H9 (cell line): ENCODE data around the gene CCL8. TPM values are rescaled to one million over a fixed set of nuclear protein-coding genes. Genes with fewer than 3 reads are reported as not detected.

Experiments
- DNase-seq: peaks from one replicate; pipeline ENCODE4 v3.0.0-alpha.2; 2017
- H2AFZ ChIP-seq: one replicate; pipeline ENCODE4 v1.6.1; 2013; ENCODE audit warnings: mild to moderate bottlenecking, low read length, control low read depth, moderate library complexity
- H2AK5ac ChIP-seq: 2 replicates; pipeline ENCODE4 v1.6.1; 2013; ENCODE audit warnings: low read length, control low read depth, mixed read lengths; ENCODE audit not compliant: insufficient read length
- H2BK120ac ChIP-seq: one replicate; pipeline ENCODE4 v1.6.1; 2013; ENCODE audit warnings: low read depth, mild to moderate bottlenecking, low read length, control low read depth, inconsistent platforms; ENCODE audit not compliant: poor library complexity, severe bottlenecking
- H2BK12ac ChIP-seq: 2 replicates; pipeline ENCODE4 v1.6.1; 2013; ENCODE audit warnings: low read length, control low read depth, mixed read lengths, low read depth; ENCODE audit not compliant: insufficient read length
- H2BK15ac ChIP-seq: 2 replicates; pipeline ENCODE4 v1.6.1; 2013; ENCODE audit warnings: low read depth, low read length, control low read depth
- H2BK20ac ChIP-seq: one replicate; pipeline ENCODE4 v1.6.1; 2013; ENCODE audit warnings: low read depth, mild to moderate bottlenecking, low read length, control low read depth, inconsistent platforms; ENCODE audit not compliant: poor library complexity, severe bottlenecking
- H2BK5ac ChIP-seq: 2 replicates; pipeline ENCODE4 v1.6.1; 2013; ENCODE audit warnings: low read length, control low read depth, mixed read lengths; ENCODE audit not compliant: insufficient read length
- H3K14ac ChIP-seq: 2 replicates; pipeline ENCODE4 v1.6.1; 2013; ENCODE audit warnings: low read length, control low read depth; ENCODE audit not compliant: insufficient read depth
- H3K18ac ChIP-seq: 2 replicates; pipeline ENCODE4 v1.6.1; 2013; ENCODE audit warnings: low read depth, mild to moderate bottlenecking, mixed read lengths, low read length, control low read depth; ENCODE audit not compliant: insufficient read length
- H3K23ac ChIP-seq: 2 replicates; pipeline ENCODE4 v1.6.1; 2013; ENCODE audit warnings: low read length, control low read depth, mixed read lengths, low read depth; ENCODE audit not compliant: insufficient read length
- H3K23me2 ChIP-seq: 2 replicates; pipeline ENCODE4 v1.6.1; 2013; ENCODE audit warnings: low read depth, mild to moderate bottlenecking, mixed read lengths, low read length, control low read depth; ENCODE audit not compliant: insufficient read length, poor library complexity, severe bottlenecking
- H3K27ac ChIP-seq: 2 replicates; pipeline ENCODE4 v1.5.1; 2013; ENCODE audit warnings: low read length, control low read depth, mixed read lengths, low read depth; ENCODE audit not compliant: insufficient read length
- H3K27me3 ChIP-seq: 2 replicates; pipeline ENCODE4 v1.6.1; 2013; ENCODE audit warnings: low read length, control low read depth, inconsistent platforms; ENCODE audit not compliant: insufficient read depth
- H3K4ac ChIP-seq: 2 replicates; pipeline ENCODE4 v1.6.1; 2013; ENCODE audit warnings: low read depth, mild to moderate bottlenecking, control low read depth, inconsistent platforms, low read length, moderate library complexity
- H3K4me1 ChIP-seq: 2 replicates; pipeline ENCODE4 v1.6.1; 2013; ENCODE audit warnings: low read length, control low read depth, inconsistent platforms; ENCODE audit not compliant: insufficient read depth
- H3K4me2 ChIP-seq: 2 replicates; pipeline ENCODE4 v1.6.1; 2013; ENCODE audit warnings: low read length, control low read depth, mixed read lengths; ENCODE audit not compliant: insufficient read length, insufficient read depth
- H3K56ac ChIP-seq: 2 replicates; pipeline ENCODE4 v1.6.1; 2013; ENCODE audit warnings: low read depth, mild to moderate bottlenecking, mixed read lengths, low read length, control low read depth; ENCODE audit not compliant: insufficient read length
- H3K79me1 ChIP-seq: 2 replicates; pipeline ENCODE4 v1.6.1; 2013; ENCODE audit warnings: low read depth, mild to moderate bottlenecking, moderate library complexity, low read length, control low read depth, inconsistent platforms; ENCODE audit not compliant: insufficient read depth, poor library complexity, severe bottlenecking
- H3K79me2 ChIP-seq: 2 replicates; pipeline ENCODE4 v1.6.1; 2013; ENCODE audit warnings: low read length, control low read depth, inconsistent platforms; ENCODE audit not compliant: insufficient read depth
- H3K9ac ChIP-seq: 2 replicates; pipeline ENCODE4 v1.6.1; 2013; ENCODE audit warnings: low read length, control low read depth, mixed read lengths; ENCODE audit not compliant: insufficient read length; ENCODE audit errors: extremely low read depth
- H3K9me3 ChIP-seq: one replicate; pipeline ENCODE4 v1.6.1; 2013; ENCODE audit warnings: low read depth, low read length, inconsistent platforms; ENCODE audit not compliant: control insufficient read depth
- H3T11ph ChIP-seq: one replicate; pipeline ENCODE4 v1.6.1; 2013; ENCODE audit warnings: mild to moderate bottlenecking, low read length, control low read depth, inconsistent platforms
- H4K20me1 ChIP-seq: one replicate; pipeline ENCODE4 v1.6.1; 2013; ENCODE audit not compliant: control insufficient read depth, insufficient read length, insufficient read depth
- H4K5ac ChIP-seq: 2 replicates; pipeline ENCODE4 v1.6.1; 2013; ENCODE audit warnings: low read depth, mild to moderate bottlenecking, mixed read lengths, low read length, control low read depth; ENCODE audit not compliant: insufficient read length
- H4K8ac ChIP-seq: replicated peaks from 2 replicates; pipeline ENCODE4 v1.6.1; 2013; ENCODE audit warnings: low read length, control low read depth, mixed read lengths, low read depth; ENCODE audit not compliant: insufficient read length
- H4K91ac ChIP-seq: 2 replicates; pipeline ENCODE4 v1.6.1; 2013; ENCODE audit warnings: low read depth, mild to moderate bottlenecking, moderate library complexity, mixed read lengths, low read length, control low read depth; ENCODE audit not compliant: insufficient read length
- H3K27ac Mint-ChIP-seq, 3 experiments: 2 replicates in 2 of 3; 3 replicates in 1 of 3; pipeline ENCODE4 v1.8.0; 2020 to 2021; ENCODE audit warnings: mixed read lengths in 3 of 3, mild to moderate bottlenecking in 1 of 3, moderate library complexity in 1 of 3
- H3K27me3 Mint-ChIP-seq: 2 replicates; pipeline ENCODE4 v1.8.0; 2021; ENCODE audit warnings: low read depth, mild to moderate bottlenecking, moderate library complexity, mixed read lengths
- H3K36me3 Mint-ChIP-seq, 3 experiments: 2 replicates in 2 of 3; 3 replicates in 1 of 3; pipeline ENCODE4 v1.8.0; 2020 to 2021; ENCODE audit warnings: low read depth in 3 of 3, mixed read lengths in 3 of 3; ENCODE audit not compliant: insufficient read depth in 1 of 3
- H3K4me1 Mint-ChIP-seq, 2 experiments: 2 replicates each; pipeline ENCODE4 v1.8.0; 2020; ENCODE audit warnings: mixed read lengths in 2 of 2
- H3K4me3 Mint-ChIP-seq, 2 experiments: 2 replicates in 1 of 2; 3 replicates in 1 of 2; pipeline ENCODE4 v1.8.0; 2020 to 2021; ENCODE audit warnings: mild to moderate bottlenecking in 2 of 2, mixed read lengths in 2 of 2, moderate library complexity in 1 of 2
- H3K9me3 Mint-ChIP-seq, 2 experiments: 2 replicates in 1 of 2; 3 replicates in 1 of 2; pipeline ENCODE4 v1.8.0; 2020; ENCODE audit warnings: mild to moderate bottlenecking in 2 of 2, mixed read lengths in 2 of 2, moderate library complexity in 1 of 2
- WGBS: extraction: QIAGEN DNeasy Blood & Tissue Kit; methylation state at CpG from one replicate; pipeline ENCODE4 v1.1.7; 2013; ENCODE audit warnings: missing lambda C conversion rate, low lambda C conversion rate, mixed read lengths; ENCODE audit not compliant: insufficient read length; ENCODE audit errors: extremely low coverage; 5-methylcytosine and 5-hydroxymethylcytosine counted together
- total RNA-seq: library from RNA; stranded (reverse); gene quantifications from 2 replicates; pipeline ENCODE4 v1.2.1, GENCODE V29; 2021
- TF ChIP-seq, protein P1 (sequence below): fragments of 200-600 bp; sonication (generic); conservative IDR thresholded peaks from 3 replicates; pipeline ENCODE4 v1.8.0; 2021; ENCODE audit warnings: antibody characterized with exemption, mild to moderate bottlenecking

Gene CCL8
- total RNA-seq, 1 experiment from 2014 or later, result not detected

DNA sequence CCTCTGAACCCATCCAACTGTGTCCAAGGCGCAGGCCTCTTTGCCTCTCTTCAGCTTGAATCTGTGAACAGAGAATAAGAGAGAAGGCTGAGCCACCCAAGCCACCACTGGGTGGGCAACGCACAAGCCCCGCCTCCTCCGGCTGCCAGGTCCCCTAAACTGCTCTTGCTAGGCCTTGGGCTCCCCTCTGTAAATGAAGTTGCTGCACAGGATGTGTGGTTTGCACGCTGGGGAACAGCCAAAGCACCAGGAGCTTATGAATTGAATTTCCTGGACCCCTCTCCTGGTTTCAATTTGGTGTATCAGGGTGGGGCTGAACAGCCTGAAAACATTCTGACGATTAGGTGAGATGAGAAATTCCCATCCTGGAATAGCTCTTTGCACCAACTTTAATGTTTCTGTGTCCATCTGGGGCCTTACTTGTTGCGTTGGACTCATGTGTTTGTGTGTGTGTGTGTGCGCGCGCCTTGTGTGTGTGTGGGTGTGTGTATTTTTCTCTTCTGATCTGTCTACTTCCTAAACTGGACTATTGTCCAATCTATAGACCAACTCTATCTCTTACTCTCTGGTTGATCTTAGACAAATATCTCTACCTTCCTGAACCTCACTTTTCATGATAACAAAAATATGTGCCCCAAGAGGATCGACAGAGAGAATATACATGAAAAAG is 41.5 kb downstream of the CCL8 start:
- H2BK5ac ChIP-seq, result no peak overlapping the region
- no peaks in the 10 kb centered on the region for H3K27me3 ChIP-seq
- Mint-ChIP-seq H3K9me3 (no peaks in the 10 kb centered on the region; a peak in 1 of 5 replicates), H3K36me3 (no peaks in the 10 kb centered on the region), H3K4me1 (peaks cover 3 to 7% of the 10 kb centered on the region in 2 experiments; a peak in 3 of 4 replicates), H3K27ac (no peak overlapping the region), H3K4me3 (no peak overlapping the region), H3K27me3 (peaks cover 26% of the 10 kb centered on the region)
- H3K9me3 ChIP-seq, result no peaks in the 10 kb centered on the region
- no peak overlapping the region for H3K14ac ChIP-seq
- no peak overlapping the region for H2AFZ ChIP-seq
- no peak overlapping the region for H3K27ac ChIP-seq
- no peak overlapping the region for H2BK20ac ChIP-seq
- WGBS, result no CpG with 5 or more reads among the region's 11 CpGs
- H3K4ac ChIP-seq, result no peak overlapping the region
- no peak overlapping the region for H3K9ac ChIP-seq
- no peaks in the 10 kb centered on the region for H3K79me2 ChIP-seq
- TF ChIP-seq, protein P1, sequence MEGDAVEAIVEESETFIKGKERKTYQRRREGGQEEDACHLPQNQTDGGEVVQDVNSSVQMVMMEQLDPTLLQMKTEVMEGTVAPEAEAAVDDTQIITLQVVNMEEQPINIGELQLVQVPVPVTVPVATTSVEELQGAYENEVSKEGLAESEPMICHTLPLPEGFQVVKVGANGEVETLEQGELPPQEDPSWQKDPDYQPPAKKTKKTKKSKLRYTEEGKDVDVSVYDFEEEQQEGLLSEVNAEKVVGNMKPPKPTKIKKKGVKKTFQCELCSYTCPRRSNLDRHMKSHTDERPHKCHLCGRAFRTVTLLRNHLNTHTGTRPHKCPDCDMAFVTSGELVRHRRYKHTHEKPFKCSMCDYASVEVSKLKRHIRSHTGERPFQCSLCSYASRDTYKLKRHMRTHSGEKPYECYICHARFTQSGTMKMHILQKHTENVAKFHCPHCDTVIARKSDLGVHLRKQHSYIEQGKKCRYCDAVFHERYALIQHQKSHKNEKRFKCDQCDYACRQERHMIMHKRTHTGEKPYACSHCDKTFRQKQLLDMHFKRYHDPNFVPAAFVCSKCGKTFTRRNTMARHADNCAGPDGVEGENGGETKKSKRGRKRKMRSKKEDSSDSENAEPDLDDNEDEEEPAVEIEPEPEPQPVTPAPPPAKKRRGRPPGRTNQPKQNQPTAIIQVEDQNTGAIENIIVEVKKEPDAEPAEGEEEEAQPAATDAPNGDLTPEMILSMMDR, result no peak
- H3K56ac ChIP-seq, result no peak overlapping the region
- no peaks in the 10 kb centered on the region for H3K4me1 ChIP-seq
- no peak overlapping the region for H2AK5ac ChIP-seq
- no peak overlapping the region for H3K18ac ChIP-seq
- no peaks in the 10 kb centered on the region for H3K79me1 ChIP-seq
- DNase-seq, result no peak
- no peak overlapping the region for H2BK120ac ChIP-seq
- H2BK12ac ChIP-seq, result no peak overlapping the region
- no peaks in the 10 kb centered on the region for H4K20me1 ChIP-seq
- H3K4me2 ChIP-seq, result no peak overlapping the region
- no peak overlapping the region for H3T11ph ChIP-seq
- no peak overlapping the region for H4K5ac ChIP-seq
- no peak overlapping the region for H4K8ac ChIP-seq
- H2BK15ac ChIP-seq, result no peak overlapping the region
- no peak overlapping the region for H3K23ac ChIP-seq
- no peak overlapping the region for H4K91ac ChIP-seq
- H3K23me2 ChIP-seq, result no peaks in the 10 kb centered on the region
